GM18909 (cell line): ENCODE results near the gene GIPC3.
"Not testable (repeated sequence)": the region's sequence is repeated elsewhere in the genome, so short reads cannot be mapped to it uniquely, and the experiment has no call there.

Source experiments
- ATAC-seq: cut with Tn5 transposase; IDR thresholded peaks from one replicate; pipeline ENCODE4 v1.9.1; 2021; ENCODE audit warnings: mild to moderate bottlenecking; ENCODE audit not compliant: unreplicated experiment, poor library complexity

The GIPC3 gene

GRCh38 chr19:3550947-3551791, 34.1 kb upstream of the GIPC3 start:
- no peak for ATAC-seq

GRCh38 chr19:3551792-3552095, 33.5 kb upstream of the GIPC3 start:
- ATAC-seq = no peak

- ATAC-seq = no peak
Measured at GRCh38 chr19:3554254-3555083, 30.8 kb upstream of the GIPC3 start.

- no peak for ATAC-seq
Measured at GRCh38 chr19:3555653-3556422, 29.4 kb upstream of the GIPC3 start.

GRCh38 chr19:3556423-3556977, 28.8 kb upstream of the GIPC3 start:
- no peak for ATAC-seq

- ATAC-seq = peak; percentile 30
Measured at GRCh38 chr19:3556978-3557460, 28.3 kb upstream of the GIPC3 start.

GRCh38 chr19:3557461-3558248, 27.6 kb upstream of the GIPC3 start, which contains the start of gene MFSD12:
TSS of gene MFSD12 (minus strand) at chr19:3557586. CDS start at chr19:3557403, 183 bp downstream.
- ATAC-seq = peak; percentile 86

- no peak for ATAC-seq
Measured at GRCh38 chr19:3563709-3564524, 21.4 kb upstream of the GIPC3 start.

- no peak for ATAC-seq
Measured at GRCh38 chr19:3565139-3565538, 20.1 kb upstream of the GIPC3 start.

- not testable (repeated sequence) for ATAC-seq
Measured at GRCh38 chr19:3570042-3570441, 15.2 kb upstream of the GIPC3 start.

- ATAC-seq = no peak
Measured at GRCh38 chr19:3570606-3571011, 14.7 kb upstream of the GIPC3 start.

- peak; percentile 87 for ATAC-seq
Measured at GRCh38 chr19:3572132-3572854, 13.0 kb upstream of the GIPC3 start.

GRCh38 chr19:3572855-3573161, 12.5 kb upstream of the GIPC3 start, which contains the start of gene HMG20B:
TSS of gene HMG20B (plus strand) at chr19:3572944. CDS start at chr19:3573310, 366 bp downstream.
- ATAC-seq = no peak

GRCh38 chr19:3573162-3573857, 12.0 kb upstream of the GIPC3 start:
- peak; percentile 7 for ATAC-seq

GRCh38 chr19:3573858-3574637, 11.2 kb upstream of the GIPC3 start:
- ATAC-seq = no peak

GRCh38 chr19:3575260-3575741, 10.0 kb upstream of the GIPC3 start:
- ATAC-seq = no peak
